H7 (cell line): Measurements from ENCODE around the gene SORBS1. TPM values are rescaled to one million over a fixed set of nuclear protein-coding genes. Genes with fewer than 3 reads are reported as not detected.

Experiments used
- DNase-seq: peaks from one replicate; pipeline ENCODE4 v3.0.0; 2012
- H3K27me3 ChIP-seq: 2 replicates; pipeline ENCODE4 v1.6.0; 2011; ENCODE audit warnings: mild to moderate bottlenecking, low read length; ENCODE audit not compliant: control insufficient read depth, insufficient read depth
- H3K36me3 ChIP-seq: replicated peaks from 2 replicates; pipeline ENCODE4 v1.5.1; 2011; ENCODE audit warnings: low read length; ENCODE audit not compliant: control insufficient read depth, insufficient read depth
- H3K4me3 ChIP-seq: 2 replicates; pipeline ENCODE4 v1.5.1; 2011; ENCODE audit warnings: low read depth, mild to moderate bottlenecking, control low read depth, low read length, moderate library complexity; ENCODE audit not compliant: insufficient read depth
- total RNA-seq: library from RNA; depleted of rRNA; stranded (reverse); fragments of >200 nt; shearing (Covaris generic); gene quantifications from 2 replicates; pipeline ENCODE4 v1.2.3, GENCODE V29; 2014

Gene SORBS1
- total RNA-seq, 1 experiment from 2014 or later: 10.2 TPM

GRCh38 chr10:95309958-95310357, 251.2 kb downstream of the SORBS1 start:
- no peak overlapping the region for H3K4me3 ChIP-seq
- no peaks in the 10 kb centered on the region for H3K36me3 ChIP-seq
- no peaks in the 10 kb centered on the region for H3K27me3 ChIP-seq
- no peak for DNase-seq

GRCh38 chr10:95308389-95309302, 252.5 kb downstream of the SORBS1 start:
- Histone ChIP-seq H3K27me3 (no peaks in the 10 kb centered on the region), H3K4me3 (no peak overlapping the region), H3K36me3 (no peaks in the 10 kb centered on the region)
- DNase-seq: no peak

DNA sequence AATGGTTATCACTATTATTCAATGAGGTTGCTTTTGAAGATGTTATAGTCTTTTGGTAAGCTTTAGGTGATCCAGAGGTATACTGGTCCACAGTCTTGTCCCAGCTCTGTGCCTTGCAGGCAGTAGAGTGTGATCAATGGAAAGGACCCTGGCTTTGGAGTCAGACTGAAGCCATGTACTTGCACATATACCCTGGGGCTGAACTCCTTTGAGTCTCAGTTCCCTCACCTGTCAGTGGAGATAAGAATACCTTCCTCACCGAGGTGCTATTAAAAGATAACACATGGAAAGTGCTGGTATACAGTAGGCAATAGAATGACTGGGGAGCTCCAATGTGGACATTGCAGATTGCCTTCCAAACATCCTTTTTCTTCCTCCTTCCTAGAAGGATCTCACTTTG, 254.3 kb downstream of the SORBS1 start:
- no peaks in the 10 kb centered on the region for H3K27me3 ChIP-seq
- no peaks in the 10 kb centered on the region for H3K36me3 ChIP-seq
- no peak overlapping the region for H3K4me3 ChIP-seq
- no peak for DNase-seq

- H3K36me3 ChIP-seq: no peaks in the 10 kb centered on the region
Measured at GRCh38 chr10:95306318-95306650, 254.9 kb downstream of the SORBS1 start.

GRCh38 chr10:95305606-95306317, 255.4 kb downstream of the SORBS1 start:
- H3K4me3 ChIP-seq: no peak overlapping the region
- DNase-seq: no peak
- no peaks in the 10 kb centered on the region for H3K36me3 ChIP-seq
- H3K27me3 ChIP-seq: no peaks in the 10 kb centered on the region

More at GRCh38 chr10:95306318-95306650, 254.9 kb downstream of the SORBS1 start:
- H3K4me3 ChIP-seq: no peak overlapping the region
- no peak for DNase-seq
- H3K27me3 ChIP-seq: no peaks in the 10 kb centered on the region

GRCh38 chr10:95304976-95305375, 256.2 kb downstream of the SORBS1 start:
- H3K27me3 ChIP-seq: no peaks in the 10 kb centered on the region
- DNase-seq: no peak
- H3K36me3 ChIP-seq: no peaks in the 10 kb centered on the region
- no peak overlapping the region for H3K4me3 ChIP-seq

- no peak for DNase-seq
- Histone ChIP-seq H3K36me3 (no peaks in the 10 kb centered on the region), H3K4me3 (no peak overlapping the region)
Measured at GRCh38 chr10:95304463-95304862, 256.7 kb downstream of the SORBS1 start.

GRCh38 chr10:95303950-95304349, 257.2 kb downstream of the SORBS1 start:
- DNase-seq: no peak
- Histone ChIP-seq H3K4me3 (no peak overlapping the region), H3K27me3 (no peaks in the 10 kb centered on the region), H3K36me3 (no peaks in the 10 kb centered on the region)

More at GRCh38 chr10:95304463-95304862, 256.7 kb downstream of the SORBS1 start:
- no peaks in the 10 kb centered on the region for H3K27me3 ChIP-seq

GRCh38 chr10:95303535-95303934, 257.6 kb downstream of the SORBS1 start:
- no peak for DNase-seq
- Histone ChIP-seq H3K36me3 (no peaks in the 10 kb centered on the region), H3K27me3 (no peaks in the 10 kb centered on the region), H3K4me3 (no peak overlapping the region)

GRCh38 chr10:95300022-95300539, 261.1 kb downstream of the SORBS1 start:
- Histone ChIP-seq H3K27me3 (peaks cover 13% of the 10 kb centered on the region), H3K36me3 (no peaks in the 10 kb centered on the region), H3K4me3 (no peak overlapping the region)
- no peak for DNase-seq

GRCh38 chr10:95297402-95297801, 263.8 kb downstream of the SORBS1 start:
- no peaks in the 10 kb centered on the region for H3K36me3 ChIP-seq
- peaks cover 19% of the 10 kb centered on the region for H3K27me3 ChIP-seq
- DNase-seq: no peak
- no peak overlapping the region for H3K4me3 ChIP-seq

DNA sequence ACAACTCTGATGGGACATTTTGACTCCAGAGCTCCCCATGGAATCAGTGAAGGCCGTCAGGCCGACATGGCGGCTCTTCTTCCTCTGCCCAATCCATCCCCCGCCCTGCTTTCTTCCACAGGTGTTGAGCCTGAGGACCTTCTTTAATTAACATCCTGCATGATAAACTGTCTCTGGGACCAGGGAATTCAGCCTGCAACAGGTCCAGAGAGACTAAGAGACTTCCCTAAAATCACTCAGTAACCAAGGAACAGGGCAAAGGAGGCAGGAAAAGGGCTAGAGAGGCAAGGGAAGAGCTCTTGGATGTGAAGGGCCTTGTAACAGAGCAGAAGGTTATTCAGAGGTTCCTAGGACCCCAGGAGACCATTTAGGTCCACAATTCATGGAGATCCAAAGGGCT, 264.4 kb downstream of the SORBS1 start:
- H3K36me3 ChIP-seq: no peaks in the 10 kb centered on the region
- H3K4me3 ChIP-seq: no peak overlapping the region
- DNase-seq: no peak
- peaks cover 19% of the 10 kb centered on the region for H3K27me3 ChIP-seq

DNA sequence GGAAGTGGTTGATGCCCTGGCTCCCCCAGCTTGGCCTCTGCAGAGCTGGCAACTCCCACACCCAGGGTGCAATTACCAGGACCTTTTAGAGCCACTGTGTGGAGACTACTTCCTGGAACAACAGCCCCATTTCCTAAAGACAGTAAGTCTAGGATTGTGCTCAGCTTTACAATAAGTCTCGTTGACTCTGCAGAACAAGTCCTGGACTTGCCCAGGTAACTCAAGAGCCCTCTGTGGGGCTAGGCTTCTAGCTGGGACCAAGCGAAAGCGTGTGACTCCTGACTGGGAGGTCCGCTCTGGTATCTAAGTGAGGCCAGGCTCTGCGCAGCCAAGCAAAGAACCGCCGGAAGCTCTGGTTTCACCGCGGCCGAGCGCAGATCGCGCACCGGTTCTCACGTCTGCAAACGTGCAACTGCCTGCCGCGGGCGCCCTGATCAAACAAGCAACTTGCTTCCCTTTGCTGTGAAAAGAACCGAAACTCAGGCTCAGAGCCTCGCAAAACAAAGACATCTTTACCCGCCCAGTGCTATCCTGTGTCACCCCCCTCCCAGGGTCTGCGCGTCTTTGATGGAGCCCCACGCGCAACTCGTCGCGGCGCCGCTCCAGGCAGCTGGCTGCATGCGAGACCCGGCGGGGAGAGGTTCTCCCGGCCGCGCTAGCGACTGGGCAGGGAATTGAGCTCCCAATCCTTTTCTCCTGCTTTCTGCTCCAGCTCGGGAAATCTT, 266.0 kb downstream of the SORBS1 start:
- Histone ChIP-seq H3K27me3 (peaks cover 24% of the 10 kb centered on the region), H3K36me3 (no peaks in the 10 kb centered on the region), H3K4me3 (peak overlapping the region; percentile 34; the same call in 1 of the 2 replicates)
- DNase-seq: peak; percentile 62

GRCh38 chr10:95293631-95294030, 267.5 kb downstream of the SORBS1 start:
- Histone ChIP-seq H3K4me3 (no peak overlapping the region), H3K27me3 (peaks cover 29% of the 10 kb centered on the region), H3K36me3 (no peaks in the 10 kb centered on the region)
- DNase-seq: no peak
